Endothelial cell of umbilical vein (primary cell): ENCODE measurements around the gene B3GALT6. TPM values are rescaled to one million over a fixed set of nuclear protein-coding genes. Genes with fewer than 3 reads are reported as not detected.

ENCODE experiments used
- BruUV-seq: library from RNA; stranded (reverse); fragments of 400-500 nt; replicated peaks from 2 replicates; lab custom pipeline; 2021; lab: Mats Ljungman, UMichigan
- CTCF ChIA-PET: fragments of 300-600, 350-600 bp; sonication (Branson Sonifier 250); formaldehyde crosslinking; loops from one replicate; lab custom pipeline; 2021; ENCODE audit warnings: antibody characterized with exemption, inconsistent platforms; lab: Charles Lee
- POLR2A ChIA-PET: fragments of 300-600, 350-600 bp; sonication (Branson Sonifier 250); formaldehyde crosslinking; loops from one replicate; lab custom pipeline; 2021; ENCODE audit warnings: antibody characterized with exemption, inconsistent platforms; lab: Charles Lee
- DNase-seq: peaks from one replicate; pipeline ENCODE4 v3.0.0-alpha.2; 2011; ENCODE audit warnings: low read depth, low spot score
- FAIRE-seq: peaks from 2 replicates; lab custom pipeline; 2011; peaks lifted over from hg19 to GRCh38; lab: Jason Lieb, UNC
- H2AFZ ChIP-seq: 2 replicates; pipeline ENCODE4 v1.6.0; 2012; ENCODE audit warnings: low read depth, low read length, control low read depth, inconsistent platforms
- H3K27ac ChIP-seq: 2 replicates; pipeline ENCODE4 v1.5.1; 2011; ENCODE audit warnings: low read depth, mild to moderate bottlenecking, control low read depth, low read length, moderate library complexity; ENCODE audit not compliant: insufficient read depth
- H3K27me3 ChIP-seq, 2 experiments: 2 replicates each; pipeline versions ENCODE4 v1.6.0 to v1.6.1; 2011; ENCODE audit warnings: low read length in 2 of 2, mixed read lengths in 1 of 2; ENCODE audit not compliant: control insufficient read depth in 2 of 2, insufficient read depth in 2 of 2
- H3K36me3 ChIP-seq, 2 experiments: 2 replicates in 1 of 2; 3 replicates in 1 of 2; pipeline ENCODE4 v1.5.1; 2011; ENCODE audit warnings: low read length in 2 of 2, mild to moderate bottlenecking in 1 of 2, moderate library complexity in 1 of 2; ENCODE audit not compliant: control insufficient read depth in 2 of 2, insufficient read depth in 2 of 2; ENCODE audit errors: extremely low read depth in 1 of 2
- H3K4me1 ChIP-seq: 3 replicates; pipeline ENCODE4 v1.5.1; 2011; ENCODE audit warnings: mild to moderate bottlenecking, low read length; ENCODE audit not compliant: control insufficient read depth, insufficient read depth; ENCODE audit errors: extremely low read depth
- H3K4me2 ChIP-seq: 2 replicates; pipeline ENCODE4 v1.6.1; 2011; ENCODE audit warnings: low read length, control low read depth, mixed read lengths; ENCODE audit not compliant: insufficient read depth
- H3K4me3 ChIP-seq, 3 experiments: fragments of 200-600 bp in 1 of 3; sonication (generic), shearing (Covaris generic) in 1 of 3; replicated peaks in 1 of 3; 2 replicates each; pipeline ENCODE4 v1.5.1; 2011 to 2016; ENCODE audit warnings: control low read depth in 3 of 3, low read length in 3 of 3, mild to moderate bottlenecking in 2 of 3, inconsistent platforms in 1 of 3, low read depth in 1 of 3, moderate library complexity in 1 of 3; ENCODE audit not compliant: insufficient read depth in 1 of 3
- H3K79me2 ChIP-seq: 2 replicates; pipeline ENCODE4 v1.6.0; 2012; ENCODE audit warnings: low read length, inconsistent platforms; ENCODE audit not compliant: control insufficient read depth, insufficient read depth
- H3K9ac ChIP-seq: replicated peaks from 2 replicates; pipeline ENCODE3; 2011; ENCODE audit warnings: low read length, control low read depth; ENCODE audit not compliant: insufficient read depth; ENCODE audit errors: extremely low read depth
- H3K9me1 ChIP-seq: replicated peaks from 3 replicates; pipeline ENCODE4 v1.6.0; 2011; ENCODE audit warnings: mild to moderate bottlenecking, low read length; ENCODE audit not compliant: control insufficient read depth, insufficient read depth; ENCODE audit errors: extremely low read depth
- H3K9me3 ChIP-seq: replicated peaks from 2 replicates; pipeline ENCODE4 v1.5.1; 2012; ENCODE audit warnings: low read length, inconsistent platforms; ENCODE audit not compliant: control insufficient read depth, insufficient read depth
- H4K20me1 ChIP-seq: replicated peaks from 2 replicates; pipeline ENCODE3; 2011; ENCODE audit warnings: mild to moderate bottlenecking, low read length; ENCODE audit not compliant: control insufficient read depth, insufficient read depth; ENCODE audit errors: extremely low read depth
- EZH2 ChIP-seq: IDR thresholded peaks from 2 replicates; pipeline ENCODE4 v1.6.1; 2012; ENCODE audit warnings: borderline replicate concordance, low read depth, mild to moderate bottlenecking, moderate library complexity, low read length, inconsistent platforms; ENCODE audit not compliant: severe bottlenecking
- FOS ChIP-seq: IDR thresholded peaks from 2 replicates; pipeline ENCODE4 v1.6.1; 2011; ENCODE audit warnings: mild to moderate bottlenecking, low read length, moderate library complexity, borderline replicate concordance; ENCODE audit not compliant: insufficient read depth
- JUN ChIP-seq: IDR thresholded peaks from 2 replicates; pipeline ENCODE4 v1.6.1; 2011; ENCODE audit warnings: borderline replicate concordance, low read depth; ENCODE audit not compliant: insufficient read length, insufficient read depth
- MAX ChIP-seq: IDR thresholded peaks from 2 replicates; pipeline ENCODE4 v1.6.1; 2011; ENCODE audit not compliant: insufficient read depth, insufficient read length
- MYC ChIP-seq: IDR thresholded peaks from one replicate; pipeline ENCODE4 v1.6.1; 2011; ENCODE audit warnings: mild to moderate bottlenecking, low read depth, low read length
- dilution Hi-C: fragments of 300-500 bp; cut with MboI; formaldehyde crosslinking; loops from one replicate; pipeline ENCODE4 v1.15.0; 2019; ENCODE audit warnings: low sequenced_read_pairs; ENCODE audit not compliant: extremely low pct_ligation_motif_present
- intact Hi-C: fragments of 100-400 bp; cut with micrococcal nuclease; formaldehyde crosslinking; loops from one replicate; pipeline ENCODE4 v1.10.0; 2022
- polyA plus RNA-seq, 4 experiments: library from polyadenylated mRNA; depleted of rRNA in 3 of 4; stranded (reverse) in 3 of 4; unstranded in 1 of 4; fragments of >200 nt; gene quantifications; 2 replicates each; pipeline versions ENCODE4 v1.2.1 to v1.2.3, GENCODE V29; 2011 to 2012; ENCODE audit warnings: missing spikeins in 1 of 4
- total RNA-seq: library from RNA; stranded (reverse); gene quantifications from 2 replicates; pipeline ENCODE4 v1.2.3, GENCODE V29; 2021
- TF ChIP-seq, protein P1 (sequence below), 2 donors: IDR thresholded peaks; 1 replicate in 1 of 2; 2 replicates in 1 of 2; pipeline ENCODE4 v1.5.1; 2011; ENCODE audit warnings: low read length in 2 of 2, mild to moderate bottlenecking in 2 of 2, moderate library complexity in 2 of 2, control low read depth in 1 of 2, inconsistent platforms in 1 of 2, low read depth in 1 of 2; ENCODE audit not compliant: insufficient read depth in 1 of 2; ENCODE audit errors: extremely low read depth in 1 of 2

Gene B3GALT6
- total and polyA plus RNA-seq, 2 donors (not counting 3 experiments of a cell fraction or from before 2014, with no cell fraction given), result 24.6 to 34.1 TPM

DNA sequence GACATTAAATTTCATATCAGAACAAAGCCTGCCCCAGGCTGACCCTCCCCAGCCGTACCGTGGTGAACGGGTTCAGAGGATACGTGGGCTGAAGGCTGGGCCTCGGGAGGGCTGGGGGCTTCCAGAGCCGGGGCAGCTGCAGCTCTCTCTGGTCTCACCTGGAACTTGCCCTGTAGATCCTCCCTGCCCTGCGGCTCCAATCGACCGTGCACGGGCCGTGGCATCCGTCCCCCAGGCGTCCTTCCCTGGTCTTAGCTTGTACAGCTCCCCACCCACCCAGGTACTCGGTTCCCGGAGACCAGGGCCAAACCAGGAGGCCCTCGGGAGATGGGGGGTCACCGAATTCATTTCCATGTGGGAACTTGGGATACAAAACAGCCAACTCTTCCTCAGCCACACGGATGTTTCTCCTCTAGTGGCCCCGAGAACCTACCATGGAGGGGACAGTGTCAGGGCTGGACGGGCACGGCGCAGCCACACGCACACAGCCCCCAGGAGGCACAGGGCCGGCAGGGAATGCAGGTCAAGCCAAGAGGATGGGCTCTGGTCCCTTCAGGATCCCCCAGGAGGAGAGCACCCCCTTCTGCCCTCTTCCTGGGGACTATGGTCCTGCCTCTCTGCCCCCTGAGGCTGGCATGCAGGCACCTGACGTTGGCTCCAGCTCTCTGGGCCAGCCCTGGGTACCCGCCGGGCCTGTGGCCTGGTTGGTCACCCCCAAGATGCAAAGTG lies 3.1 kb downstream of the B3GALT6 start:
- Histone ChIP-seq H3K36me3 (no peaks in the 10 kb centered on the region), H3K9me3 (no peaks in the 10 kb centered on the region), H4K20me1 (no peaks in the 10 kb centered on the region), H3K27ac (no peak overlapping the region), H2AFZ (no peak overlapping the region), H3K4me3 (no peak overlapping the region), H3K4me2 (no peak overlapping the region), H3K79me2 (peaks cover 31% of the 10 kb centered on the region), H3K9me1 (no peaks in the 10 kb centered on the region), H3K9ac (no peak overlapping the region), H3K4me1 (peaks cover 6% of the 10 kb centered on the region), H3K27me3 (no peaks in the 10 kb centered on the region)
- no peak for FAIRE-seq
- DNase-seq, result no peak
- BruUV-seq, result no TSS peak
- intact Hi-C loops (no loop called here), dilution Hi-C loops (no loop called here)
- CTCF ChIA-PET, result no interaction called here
- POLR2A ChIA-PET, result no interaction called here
- TF ChIP-seq MYC (no peak), FOS (no peak), JUN (no peak), MAX (no peak), EZH2 (no peak)
- TF ChIP-seq, protein P1, sequence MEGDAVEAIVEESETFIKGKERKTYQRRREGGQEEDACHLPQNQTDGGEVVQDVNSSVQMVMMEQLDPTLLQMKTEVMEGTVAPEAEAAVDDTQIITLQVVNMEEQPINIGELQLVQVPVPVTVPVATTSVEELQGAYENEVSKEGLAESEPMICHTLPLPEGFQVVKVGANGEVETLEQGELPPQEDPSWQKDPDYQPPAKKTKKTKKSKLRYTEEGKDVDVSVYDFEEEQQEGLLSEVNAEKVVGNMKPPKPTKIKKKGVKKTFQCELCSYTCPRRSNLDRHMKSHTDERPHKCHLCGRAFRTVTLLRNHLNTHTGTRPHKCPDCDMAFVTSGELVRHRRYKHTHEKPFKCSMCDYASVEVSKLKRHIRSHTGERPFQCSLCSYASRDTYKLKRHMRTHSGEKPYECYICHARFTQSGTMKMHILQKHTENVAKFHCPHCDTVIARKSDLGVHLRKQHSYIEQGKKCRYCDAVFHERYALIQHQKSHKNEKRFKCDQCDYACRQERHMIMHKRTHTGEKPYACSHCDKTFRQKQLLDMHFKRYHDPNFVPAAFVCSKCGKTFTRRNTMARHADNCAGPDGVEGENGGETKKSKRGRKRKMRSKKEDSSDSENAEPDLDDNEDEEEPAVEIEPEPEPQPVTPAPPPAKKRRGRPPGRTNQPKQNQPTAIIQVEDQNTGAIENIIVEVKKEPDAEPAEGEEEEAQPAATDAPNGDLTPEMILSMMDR (IDR thresholded peaks at IDR 0.05; ENCODE audit: extremely low read depth in 1 of 2, insufficient read depth in 1 of 2, low read depth in 1 of 2, low read length in 2 of 2), result no peak
